ENCODE data around the gene ABCF3.

Gene ABCF3

DNA sequence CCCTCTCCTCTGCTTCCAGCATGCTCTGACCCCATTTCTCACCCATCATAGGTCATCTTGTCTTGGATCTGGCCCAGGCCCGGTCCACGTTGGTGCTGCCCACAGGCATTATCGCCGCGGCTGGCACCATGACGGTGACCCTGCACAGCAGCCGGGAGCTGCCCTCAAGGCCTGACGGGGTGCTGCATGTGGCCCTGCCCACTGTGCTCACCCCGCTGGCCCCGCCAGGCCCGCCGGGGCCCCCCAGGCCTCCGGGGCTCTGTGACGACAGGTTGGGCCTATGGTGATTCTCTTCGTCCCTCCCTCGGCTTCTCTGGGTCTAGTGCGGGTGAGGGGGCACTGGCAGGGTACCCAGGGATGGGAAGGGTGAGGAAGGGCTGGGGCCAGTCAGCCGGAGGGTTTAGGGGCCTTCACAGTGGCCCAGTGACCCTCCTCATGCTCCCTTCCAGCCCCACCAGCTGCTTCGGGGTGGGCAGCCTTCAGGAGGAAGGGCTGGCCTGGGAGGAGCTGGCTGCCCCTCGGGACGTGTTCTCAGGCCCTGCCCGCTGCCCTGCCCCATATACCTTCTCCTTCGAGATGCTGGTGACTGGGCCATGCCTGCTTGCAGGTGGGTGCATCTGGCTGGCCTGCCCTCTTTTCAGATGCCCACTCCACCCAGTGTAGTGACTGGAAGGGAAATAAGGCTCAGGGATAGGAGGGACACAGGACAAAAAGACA lies 47.3 kb downstream of the ABCF3 start:
- no peak for DNase-seq (ENCODE audit: low read depth in 2 of 2)

- DNase-seq (ENCODE audit: low read depth in 2 of 2), result no peak
These were observed 48.2 kb downstream of the ABCF3 start for GRCh38 chr3:184234224-184234623.

DNA sequence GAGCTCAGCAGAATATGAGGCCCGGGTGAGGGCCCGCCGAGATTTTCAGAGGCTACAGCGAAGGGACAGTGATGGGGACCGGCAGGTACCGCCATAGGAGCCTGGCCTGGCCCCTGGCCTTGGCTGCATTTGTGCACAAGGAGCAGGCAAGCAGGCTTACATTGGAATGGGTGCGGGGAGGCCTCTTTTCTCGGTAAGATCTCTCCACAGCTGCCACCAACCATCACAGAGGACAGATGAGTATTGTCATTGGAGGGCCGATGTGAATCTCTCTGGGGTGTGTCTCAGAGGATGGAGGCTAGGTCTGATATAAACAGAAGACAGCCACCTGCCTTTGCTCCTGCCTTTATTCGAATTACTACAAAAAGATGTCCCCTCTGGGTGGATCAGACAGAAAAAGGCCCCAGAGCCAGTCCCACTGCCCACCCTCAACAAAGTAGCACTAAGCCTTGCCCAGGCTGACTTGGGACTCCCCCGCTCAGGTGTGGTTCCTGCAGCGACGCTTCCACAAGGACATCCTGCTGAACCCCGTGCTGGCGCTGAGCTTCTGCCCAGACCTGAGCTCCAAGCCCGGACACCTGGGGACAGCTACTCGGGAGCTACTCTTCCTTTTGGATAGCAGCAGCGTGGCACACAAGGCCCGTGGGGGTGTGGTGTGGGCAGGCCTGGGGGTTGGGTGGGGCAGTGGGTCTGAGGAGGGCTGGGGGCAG lies 48.8 kb downstream of the ABCF3 start:
- DNase-seq (ENCODE audit: low read depth in 2 of 2), result no peak

DNA sequence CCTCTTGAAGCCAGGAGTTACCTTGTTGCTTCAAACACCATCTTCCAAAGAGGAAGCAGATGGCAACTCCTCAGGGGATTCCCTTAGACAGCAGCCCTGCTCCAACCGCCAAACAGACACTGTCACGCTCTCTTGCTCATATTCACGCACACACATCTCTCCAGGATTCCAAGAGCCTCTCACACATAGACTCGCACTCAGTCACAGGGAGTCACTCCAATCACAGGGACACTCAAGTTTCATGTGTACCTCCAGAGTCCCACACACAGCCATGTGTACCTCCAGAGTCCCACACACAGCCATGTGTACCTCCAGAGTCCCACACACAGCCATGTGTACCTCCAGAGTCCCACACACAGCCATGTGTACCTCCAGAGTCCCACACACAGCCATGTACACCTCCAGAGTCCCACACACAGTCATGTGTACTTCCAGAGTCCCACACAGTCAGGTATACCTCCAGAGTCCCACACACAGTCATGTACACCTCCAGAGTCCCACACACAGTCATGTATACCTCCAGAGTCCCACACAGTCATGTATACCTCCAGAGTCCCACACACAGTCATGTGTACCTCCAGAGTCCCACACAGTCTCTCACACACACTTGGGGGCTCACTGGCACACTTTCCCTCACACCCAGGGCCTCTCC lies 49.5 kb downstream of the ABCF3 start:
- no peak for DNase-seq (ENCODE audit: low read depth in 2 of 2)

- DNase-seq (ENCODE audit: low read depth in 2 of 2), result no peak
These were observed 50.0 kb downstream of the ABCF3 start for GRCh38 chr3:184236033-184236410.

GRCh38 chr3:184236636-184237035 lies 50.6 kb downstream of the ABCF3 start:
- no peak for DNase-seq (ENCODE audit: low read depth in 2 of 2)

GRCh38 chr3:184237211-184237610 lies 51.2 kb downstream of the ABCF3 start:
- no peak for DNase-seq (ENCODE audit: low read depth in 2 of 2)

- DNase-seq (ENCODE audit: low read depth in 2 of 2), result no peak
These were observed 51.8 kb downstream of the ABCF3 start for GRCh38 chr3:184237807-184238206.

DNA sequence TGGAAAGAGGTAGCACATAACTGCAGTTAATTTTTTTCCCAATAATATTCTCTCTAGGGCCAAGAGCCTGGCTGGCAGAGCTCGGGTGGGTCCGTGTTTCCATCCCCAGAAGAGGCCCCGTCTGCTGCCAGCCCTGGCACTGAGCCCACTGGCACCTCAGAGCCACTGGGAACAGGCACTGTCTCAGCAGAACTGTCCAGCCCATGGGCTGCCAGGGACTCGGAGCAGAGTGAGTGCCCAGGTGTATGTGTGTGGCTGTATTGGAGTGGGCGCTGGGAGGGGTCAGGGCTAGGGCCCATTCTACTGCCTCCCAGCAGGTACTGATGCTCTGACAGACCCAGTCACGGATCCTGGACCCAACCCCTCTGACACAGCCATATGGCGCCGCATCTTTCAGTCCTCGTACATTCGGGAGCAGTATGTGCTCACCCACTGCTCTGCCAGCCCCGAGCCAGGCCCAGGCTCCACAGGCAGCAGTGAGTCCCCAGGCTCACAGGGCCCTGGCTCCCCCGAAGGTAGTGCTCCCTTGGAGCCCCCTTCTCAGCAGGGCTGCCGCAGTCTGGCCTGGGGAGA lies 52.3 kb downstream of the ABCF3 start:
- no peak for DNase-seq (ENCODE audit: low read depth in 2 of 2)

- DNase-seq (ENCODE audit: low read depth in 2 of 2), result no peak
These were observed 53.2 kb downstream of the ABCF3 start for GRCh38 chr3:184239221-184239620.

GRCh38 chr3:184239708-184240107 lies 53.7 kb downstream of the ABCF3 start:
- no peak for DNase-seq (ENCODE audit: low read depth in 2 of 2)

GRCh38 chr3:184240384-184241140 lies 54.6 kb downstream of the ABCF3 start:
- DNase-seq (ENCODE audit: low read depth in 2 of 2), result no peak

DNA sequence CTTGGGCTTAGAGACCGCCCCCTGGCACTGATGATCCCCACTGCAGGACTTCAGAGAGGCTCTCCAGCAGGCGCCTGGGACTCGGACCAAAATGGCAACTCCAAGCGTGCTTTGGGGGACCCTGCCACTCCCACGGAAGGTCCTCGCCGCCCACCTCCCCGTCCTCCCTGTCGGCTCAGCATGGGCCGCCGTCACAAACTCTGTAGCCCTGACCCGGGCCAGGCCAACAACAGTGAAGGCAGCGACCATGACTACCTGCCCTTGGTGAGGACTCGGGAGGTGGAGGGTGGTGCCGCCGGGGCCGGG lies 55.1 kb downstream of the ABCF3 start:
- no peak for DNase-seq (ENCODE audit: low read depth in 2 of 2)

DNA sequence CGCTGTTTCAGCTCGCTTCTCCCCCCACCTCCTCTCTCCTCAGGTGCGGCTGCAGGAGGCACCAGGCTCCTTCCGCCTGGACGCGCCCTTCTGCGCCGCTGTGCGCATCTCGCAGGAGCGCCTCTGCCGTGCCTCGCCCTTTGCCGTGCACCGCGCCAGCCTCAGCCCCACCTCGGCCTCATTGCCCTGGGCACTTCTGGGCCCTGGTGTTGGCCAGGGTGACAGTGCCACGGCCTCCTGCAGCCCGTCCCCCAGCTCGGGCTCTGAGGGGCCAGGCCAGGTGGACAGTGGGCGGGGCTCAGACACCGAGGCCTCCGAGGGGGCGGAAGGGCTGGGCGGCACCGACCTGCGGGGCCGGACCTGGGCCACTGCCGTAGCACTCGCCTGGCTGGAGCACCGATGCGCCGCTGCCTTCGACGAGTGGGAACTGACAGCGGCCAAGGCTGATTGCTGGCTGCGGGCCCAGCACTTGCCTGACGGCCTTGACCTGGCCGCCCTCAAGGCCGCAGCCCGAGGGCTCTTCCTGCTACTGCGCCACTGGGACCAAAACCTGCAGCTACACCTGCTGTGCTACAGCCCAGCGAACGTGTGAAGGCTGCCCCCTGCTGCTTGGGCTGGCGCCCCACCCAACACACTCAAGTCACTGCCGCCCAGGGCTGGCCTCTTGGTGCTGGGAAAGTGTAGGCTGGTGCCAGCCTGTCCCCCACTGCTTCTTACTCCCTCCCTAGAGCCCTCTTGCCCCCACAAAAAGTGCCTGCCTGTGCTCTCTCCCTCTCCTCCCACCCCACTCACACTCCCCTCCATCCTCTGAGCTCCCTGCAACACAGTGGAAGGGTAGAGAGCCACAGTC lies 55.7 kb downstream of the ABCF3 start:
- DNase-seq (ENCODE audit: low read depth in 2 of 2), result no peak

GRCh38 chr3:184242297-184242685 lies 56.3 kb downstream of the ABCF3 start:
- DNase-seq (ENCODE audit: low read depth in 2 of 2), result no peak
